Measurements from ENCODE around the gene PRR35. TPM values are rescaled to one million over a fixed set of nuclear protein-coding genes. Genes with fewer than 3 reads are reported as not detected.
"Not testable (repeated sequence)": the region's sequence is repeated elsewhere in the genome, so short reads cannot be mapped to it uniquely, and the experiment has no call there.

The PRR35 gene
- total RNA-seq, 1 donor from 2014 or later = not detected

GRCh38 chr16:591231-591630, 31.0 kb downstream of the PRR35 start:
- intact Hi-C loops (cut with micrococcal nuclease) = no loop called here

- intact Hi-C loops (cut with micrococcal nuclease) = no loop called here
Observed at GRCh38 chr16:591892-592517, 31.8 kb downstream of the PRR35 start.

GRCh38 chr16:592518-593306, 32.5 kb downstream of the PRR35 start:
- intact Hi-C loops (cut with micrococcal nuclease) = no loop called here

GRCh38 chr16:593406-593805, 33.2 kb downstream of the PRR35 start:
- intact Hi-C loops (cut with micrococcal nuclease) = no loop called here

- intact Hi-C loops (cut with micrococcal nuclease) = no loop called here
Observed at GRCh38 chr16:593807-594206, 33.6 kb downstream of the PRR35 start.

GRCh38 chr16:595094-595528, 34.9 kb downstream of the PRR35 start:
- intact Hi-C loops (cut with micrococcal nuclease) = no loop called here

- intact Hi-C loops (cut with micrococcal nuclease) = no loop called here
Observed at GRCh38 chr16:595942-596735, 35.9 kb downstream of the PRR35 start.

GRCh38 chr16:596736-597060, 36.5 kb downstream of the PRR35 start:
- intact Hi-C loops (cut with micrococcal nuclease) = no loop called here

- intact Hi-C loops (cut with micrococcal nuclease) = not testable (repeated sequence)
Observed at GRCh38 chr16:597655-598054, 37.5 kb downstream of the PRR35 start.

- intact Hi-C loops (cut with micrococcal nuclease) = no loop called here
Observed at GRCh38 chr16:598823-599739, 38.9 kb downstream of the PRR35 start.

- intact Hi-C loops (cut with micrococcal nuclease) = no loop called here
Observed at GRCh38 chr16:600781-601180, 40.6 kb downstream of the PRR35 start.

- intact Hi-C loops (cut with micrococcal nuclease) = no loop called here
Observed at GRCh38 chr16:603933-604332, 43.7 kb downstream of the PRR35 start.

GRCh38 chr16:606656-607307, 46.6 kb downstream of the PRR35 start:
- intact Hi-C loops (cut with micrococcal nuclease) = no loop called here

- intact Hi-C loops (cut with micrococcal nuclease) = no loop called here
Observed at GRCh38 chr16:608019-608418, 47.8 kb downstream of the PRR35 start.

- intact Hi-C loops (cut with micrococcal nuclease) = no loop called here
Observed at GRCh38 chr16:609316-609715, 49.1 kb downstream of the PRR35 start.

- intact Hi-C loops (cut with micrococcal nuclease) = no loop called here
Observed at GRCh38 chr16:609984-610383, 49.8 kb downstream of the PRR35 start.

GRCh38 chr16:610513-611381, 50.6 kb downstream of the PRR35 start:
- intact Hi-C loops (cut with micrococcal nuclease) = no loop called here

GRCh38 chr16:615122-615521, 54.9 kb downstream of the PRR35 start:
- intact Hi-C loops (cut with micrococcal nuclease) = no loop called here

Data from T-helper 2 cell treated with Interferon-gamma antibody and Interleukin-4, amounts not matched to agents 100 ng/mL and 5 ng/mL, for 36 hours (primary cell).